ENCODE data around the gene SBK3.

SBK3 gene

GRCh38 chr19:55491546-55492360 is 53.6 kb downstream of the SBK3 start:
- Histone ChIP-seq H2BK5ac (ENCODE audit: low read length) (no peak overlapping the region), H4K8ac (ENCODE audit: low read depth, low read length) (no peak overlapping the region), H2AFZ (ENCODE audit: low read length) (peak overlapping the region; percentile 73), H3K4ac (ENCODE audit: low read length) (peak overlapping the region; percentile 42), H2BK120ac (ENCODE audit: low read depth, low read length) (no peak overlapping the region), H3K18ac (ENCODE audit: low read length) (peak overlapping the region; percentile 24), H3K79me1 (ENCODE audit: low read depth, low read length) (peaks cover 6% of the 10 kb centered on the region), H3K4me2 (ENCODE audit: insufficient read depth, low read length, poor library complexity, severe bottlenecking) (no peak overlapping the region), H4K91ac (ENCODE audit: low read depth, low read length, poor library complexity) (no peak overlapping the region), H2BK15ac (ENCODE audit: low read length) (no peak overlapping the region), H3K4me1 (ENCODE audit: control insufficient read depth in 2 of 2, insufficient read depth in 1 of 2, low read depth in 1 of 2, low read length in 2 of 2) (peaks cover 24 to 39% of the 10 kb centered on the region in 2 donors), H3K23ac (ENCODE audit: low read depth, low read length, poor library complexity) (peak overlapping the region; percentile 11), H3K4me3 (ENCODE audit: low read length in 2 of 2) (no peak overlapping the region), H2BK12ac (ENCODE audit: low read length) (no peak overlapping the region), H3K27me3 (ENCODE audit: control insufficient read depth in 3 of 3, insufficient read depth in 3 of 3, low read depth in 1 of 3, low read length in 3 of 3) (no peaks in the 10 kb centered on the region), H3K14ac (ENCODE audit: low read length) (no peak overlapping the region), H3K9ac (ENCODE audit: low read depth, low read length, poor library complexity) (no peak overlapping the region), H3K36me3 (replicated peaks in 1 of 2; ENCODE audit: control insufficient read depth in 2 of 2, insufficient read depth in 2 of 2, low read length in 2 of 2) (no peaks in the 10 kb centered on the region), H3K9me3 (replicated peaks in 1 of 2; ENCODE audit: control insufficient read depth in 2 of 2, insufficient read depth in 1 of 2, low read depth in 1 of 2, low read length in 2 of 2) (no peaks in the 10 kb centered on the region), H3K27ac (replicated peaks; ENCODE audit: low read length) (no peak overlapping the region), H2AK5ac (ENCODE audit: low read depth, low read length) (peak overlapping the region; percentile 81)
- no CpG with 5 or more reads among the region's 24 CpGs for WGBS, 2 donors (ENCODE audit: extremely low coverage in 2 of 2, insufficient read length in 2 of 2, insufficient replicate concordance in 1 of 2)
- no peak for DNase-seq (ENCODE audit: low spot score)
